GM19452 (cell line): Measurements from ENCODE around the gene ACOXL.

Experiments
- ATAC-seq: cut with Tn5 transposase; IDR thresholded peaks from one replicate; pipeline ENCODE4 v1.9.1; 2021; ENCODE audit not compliant: unreplicated experiment

ACOXL gene

DNA sequence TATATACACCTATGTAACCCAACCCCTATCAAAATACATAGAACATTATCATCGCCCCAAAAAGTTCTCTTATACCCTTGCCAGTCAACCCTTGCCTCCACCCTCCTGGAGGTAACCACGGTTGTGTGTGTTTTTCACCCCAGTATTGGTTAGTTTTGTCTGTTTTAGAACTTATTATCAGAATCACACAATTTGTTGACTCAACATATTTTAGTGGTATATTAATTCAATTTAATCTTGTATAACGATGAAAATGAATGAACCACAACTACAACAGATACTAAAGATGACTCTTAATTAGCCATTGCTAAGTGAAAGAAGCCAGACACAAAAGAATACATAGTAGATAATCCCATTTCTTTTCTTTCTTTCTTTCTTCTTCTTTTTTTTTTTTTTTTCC, 19.3 kb downstream of the ACOXL start:
- no peak for ATAC-seq

DNA sequence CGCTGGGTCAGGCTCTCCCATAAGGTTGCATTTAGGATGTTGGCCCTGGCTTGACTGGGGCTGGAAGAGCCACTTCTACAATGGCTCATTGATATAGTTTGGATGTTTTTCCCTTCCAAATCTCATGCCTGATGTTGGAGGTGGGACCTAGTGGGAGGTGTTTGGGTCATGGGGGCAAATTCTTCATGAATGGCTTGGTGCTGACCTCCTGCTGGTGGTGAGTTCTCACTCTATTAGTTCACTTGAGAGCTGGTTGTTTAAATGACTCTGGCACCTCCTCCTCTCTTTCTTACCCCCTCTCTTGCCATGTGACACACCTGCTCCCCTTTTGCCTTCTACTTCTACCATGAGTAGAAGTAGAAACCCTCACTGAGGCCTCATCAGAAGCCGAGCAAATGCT, 20.5 kb downstream of the ACOXL start:
- no peak for ATAC-seq

DNA sequence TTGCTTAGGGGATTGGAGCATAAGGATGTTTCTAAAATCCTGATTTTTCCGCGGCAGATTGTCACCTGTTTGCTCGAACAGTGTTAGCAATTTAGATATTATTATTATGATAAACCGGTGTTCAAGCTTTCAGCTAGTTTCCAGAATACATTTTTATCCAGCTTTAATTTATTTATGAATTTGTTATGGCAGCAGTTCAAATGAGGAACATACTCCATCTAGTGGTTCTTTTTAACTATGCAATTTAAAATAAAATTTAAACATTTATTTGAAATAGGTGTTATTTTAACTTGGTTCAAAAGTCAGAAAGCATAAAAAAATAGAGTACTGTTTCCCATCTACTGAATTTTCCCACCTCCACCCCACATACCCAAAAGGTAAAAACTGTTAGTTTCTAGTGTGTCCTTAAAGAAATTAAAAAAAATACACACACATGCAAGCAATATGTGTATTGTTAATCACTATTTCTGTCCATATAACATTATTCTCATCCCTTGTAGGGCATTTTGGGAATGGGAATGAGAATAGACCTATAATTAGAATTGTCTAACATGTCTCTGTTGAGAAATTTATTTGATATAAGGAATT, 23.2 kb downstream of the ACOXL start:
- ATAC-seq = no peak

- ATAC-seq = no peak
These were observed 27.0 kb downstream of the ACOXL start for GRCh38 chr2:110759411-110759810.

GRCh38 chr2:110764931-110765330, 32.6 kb downstream of the ACOXL start:
- ATAC-seq = no peak

DNA sequence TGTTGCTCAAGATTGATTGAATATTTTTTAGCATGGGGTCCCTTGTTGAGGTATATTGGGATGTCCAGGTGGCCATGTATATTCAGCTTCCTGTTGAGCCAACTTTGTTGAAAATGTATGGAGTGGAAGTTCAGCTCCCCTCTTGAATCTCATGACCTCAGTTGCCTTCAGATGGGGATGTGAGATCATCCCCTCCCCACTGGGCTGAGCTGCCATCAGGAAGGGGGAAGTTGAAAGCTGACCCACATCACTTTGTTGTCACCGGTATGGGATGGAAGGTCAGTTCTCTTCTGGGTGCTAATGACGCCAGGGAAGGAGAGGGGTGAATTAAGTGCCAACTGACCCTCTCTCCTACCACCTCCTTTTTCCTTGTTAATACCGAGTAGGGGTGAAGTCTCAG, 33.9 kb downstream of the ACOXL start:
- no peak for ATAC-seq

- no peak for ATAC-seq
These were observed 36.2 kb downstream of the ACOXL start for GRCh38 chr2:110768591-110768990.

GRCh38 chr2:110770404-110770958, 38.1 kb downstream of the ACOXL start:
- no peak for ATAC-seq

DNA sequence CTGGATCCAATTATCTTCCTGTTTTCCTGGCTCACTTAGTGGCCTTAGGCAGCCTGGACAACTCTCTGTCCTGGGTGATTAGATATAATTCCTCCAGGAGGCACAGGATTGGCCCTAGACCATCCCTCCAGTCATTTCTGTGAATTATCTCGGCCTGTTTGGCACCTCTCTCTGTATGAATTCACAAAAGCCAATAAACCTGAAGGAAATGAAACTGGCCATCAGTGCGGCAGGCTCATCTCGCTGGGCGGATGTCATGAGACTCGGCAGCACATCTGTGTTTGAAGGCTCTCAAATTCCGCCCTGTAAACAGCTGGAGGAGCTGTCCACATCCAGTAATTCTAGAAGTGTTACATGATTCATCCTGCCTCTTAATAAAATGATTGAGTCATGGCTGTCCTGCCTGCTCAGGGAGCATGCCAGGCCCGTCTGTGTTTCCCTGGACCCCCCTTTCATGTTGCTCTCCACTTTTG, 38.6 kb downstream of the ACOXL start:
- no peak for ATAC-seq

DNA sequence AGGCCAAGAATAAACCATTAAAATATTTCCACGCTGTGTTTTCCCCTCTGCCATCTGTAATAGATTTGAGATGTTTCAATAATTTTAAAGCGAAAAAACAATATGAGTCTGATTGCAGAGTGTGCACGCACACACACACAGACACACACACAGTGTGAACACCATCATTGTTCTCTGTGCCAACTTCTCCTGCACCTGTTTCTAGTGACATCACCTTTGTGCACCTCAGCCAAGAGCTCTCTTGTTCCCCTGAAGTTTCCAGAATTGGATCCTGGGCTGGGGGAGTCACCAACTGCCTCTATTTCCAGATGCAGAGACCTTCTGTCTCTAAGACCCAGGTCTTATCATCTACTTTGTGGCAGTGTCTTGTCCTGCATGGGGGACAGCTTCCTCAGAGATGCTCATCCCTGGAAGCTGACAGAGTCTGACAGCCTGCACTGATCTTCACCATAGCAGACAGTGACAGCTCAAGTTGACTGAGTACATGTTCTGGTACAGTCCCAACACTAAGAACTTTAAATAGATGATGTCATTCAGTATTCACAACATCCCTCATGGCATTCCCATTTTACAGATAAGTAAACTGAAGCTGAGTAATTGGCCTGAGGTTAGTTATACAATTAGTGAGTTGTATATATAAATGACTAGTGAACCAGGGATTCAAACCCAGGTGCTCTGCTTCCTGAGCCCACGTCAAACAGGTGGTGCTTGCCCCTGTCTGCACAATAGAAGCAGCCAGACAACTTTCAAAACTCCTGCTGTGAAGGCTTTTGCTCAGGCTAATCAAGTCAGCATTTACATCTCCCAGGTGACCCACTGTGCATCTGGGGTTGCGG, 39.4 kb downstream of the ACOXL start:
- ATAC-seq = no peak

- ATAC-seq = no peak
These were observed 40.0 kb downstream of the ACOXL start for GRCh38 chr2:110772383-110772755.

GRCh38 chr2:110773401-110773921, 41.1 kb downstream of the ACOXL start:
- ATAC-seq = no peak

DNA sequence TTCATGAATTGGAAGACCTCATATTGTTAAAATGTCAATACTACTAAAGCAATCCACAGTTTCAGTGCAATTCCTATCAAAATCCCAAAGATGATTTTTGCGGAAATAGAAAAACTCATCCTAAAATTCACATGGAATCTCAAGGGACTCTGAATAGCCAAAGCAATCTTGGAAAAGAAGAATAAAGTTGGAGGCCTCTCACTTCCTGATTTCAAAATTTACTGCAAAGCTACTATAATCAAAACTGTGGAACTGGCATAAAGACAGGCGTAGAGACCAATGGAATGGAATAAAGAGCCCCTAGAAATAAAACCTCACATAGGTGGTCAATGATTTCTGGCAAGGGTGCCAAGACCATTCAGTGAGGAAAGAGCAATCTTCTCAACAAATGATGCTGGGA, 42.3 kb downstream of the ACOXL start:
- no peak for ATAC-seq

DNA sequence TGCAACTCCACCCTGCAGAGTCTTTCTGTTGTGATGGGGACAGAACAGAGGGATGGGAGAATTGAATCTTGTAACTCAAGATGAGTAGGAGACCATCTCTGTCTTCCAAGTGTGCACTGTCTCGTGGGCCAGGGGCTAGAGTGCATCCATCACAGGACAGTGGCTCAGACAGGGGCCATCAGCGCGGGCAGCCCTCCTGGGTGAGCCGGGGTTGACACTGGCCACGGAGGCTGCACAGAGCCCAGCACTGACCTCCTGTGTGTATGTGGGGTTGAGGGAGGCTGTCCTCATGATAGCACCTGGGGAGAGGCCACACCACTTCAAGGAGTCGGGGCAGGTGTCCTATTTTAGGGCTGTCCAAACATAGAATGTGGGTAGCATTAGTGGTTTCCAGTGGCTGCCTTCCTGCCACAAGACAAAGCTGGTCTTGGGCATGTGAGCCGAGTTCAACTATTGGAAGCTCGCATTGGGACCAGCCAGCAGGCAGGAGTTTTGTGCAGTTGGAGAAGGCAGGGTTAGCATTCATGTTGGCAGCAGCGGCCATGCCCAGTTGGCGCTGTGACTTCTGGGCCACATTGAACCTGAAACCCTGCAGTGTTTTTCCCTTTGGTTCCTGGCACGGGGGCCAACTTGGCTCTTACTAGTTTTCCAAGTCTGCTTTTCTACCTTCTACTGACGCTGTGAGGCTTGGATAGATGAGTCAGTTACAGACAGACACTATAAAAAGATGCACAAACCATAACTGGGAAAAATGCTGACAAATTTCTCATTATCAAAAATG, 45.3 kb downstream of the ACOXL start:
- no peak for ATAC-seq

DNA sequence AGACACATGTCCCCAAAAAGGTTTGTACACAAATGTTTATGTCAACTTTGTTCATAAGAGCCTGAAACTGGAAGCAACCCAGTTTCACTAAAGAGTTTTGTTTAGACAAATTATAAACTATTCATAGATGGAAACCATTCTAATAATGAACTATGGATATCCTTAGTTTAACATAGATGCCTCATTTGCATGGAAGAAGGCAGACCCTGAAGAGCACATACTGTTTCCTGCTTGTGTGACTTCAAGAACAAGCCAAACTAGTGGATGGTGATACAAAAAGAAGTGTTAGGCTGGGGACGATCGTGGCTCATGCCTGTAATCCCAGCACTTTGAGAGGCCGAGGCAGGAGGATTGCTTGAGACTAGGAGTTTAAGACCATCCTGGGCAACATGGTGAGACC, 48.1 kb downstream of the ACOXL start:
- no peak for ATAC-seq

GRCh38 chr2:110783196-110783873, 51.0 kb downstream of the ACOXL start:
- no peak for ATAC-seq

GRCh38 chr2:110784047-110784631, 51.8 kb downstream of the ACOXL start:
- ATAC-seq = no peak

DNA sequence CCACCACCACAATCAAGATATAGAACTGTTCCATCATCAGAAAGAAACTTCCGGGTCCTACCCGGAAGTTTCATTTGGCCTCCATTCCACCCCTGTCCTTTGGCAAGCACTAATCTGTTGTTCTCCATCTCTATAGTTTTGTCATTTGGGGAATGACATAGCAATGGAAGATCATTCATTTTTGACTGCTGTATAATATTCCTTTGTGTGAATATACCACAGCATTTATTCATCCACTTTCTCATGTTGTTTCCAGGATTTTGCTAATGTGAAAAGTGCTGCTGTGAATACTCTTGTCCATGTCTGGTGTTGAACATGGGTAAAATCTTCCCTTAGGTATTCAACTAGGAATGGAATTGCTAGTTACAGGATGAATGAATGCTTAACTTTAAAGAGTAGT, 53.1 kb downstream of the ACOXL start:
- no peak for ATAC-seq

DNA sequence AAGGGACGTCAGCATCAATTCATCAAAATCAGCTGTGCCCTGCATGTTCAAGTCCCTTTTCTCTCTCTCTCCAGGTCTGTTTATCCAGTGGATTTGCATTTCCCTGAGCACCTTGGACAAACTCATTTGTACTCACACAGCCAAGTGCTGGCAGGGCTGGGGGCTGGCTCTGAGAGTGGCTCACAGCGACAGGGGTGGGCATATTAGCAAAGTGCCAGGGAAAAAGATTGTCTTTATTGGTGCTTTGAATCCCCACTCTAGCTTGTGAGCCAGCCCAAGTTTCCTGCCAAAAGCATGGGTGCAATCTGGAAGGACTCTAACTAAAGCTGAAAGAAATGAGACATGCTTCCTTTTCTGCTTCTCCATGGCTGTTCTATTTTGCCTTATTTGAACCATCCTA, 56.6 kb downstream of the ACOXL start:
- no peak for ATAC-seq

DNA sequence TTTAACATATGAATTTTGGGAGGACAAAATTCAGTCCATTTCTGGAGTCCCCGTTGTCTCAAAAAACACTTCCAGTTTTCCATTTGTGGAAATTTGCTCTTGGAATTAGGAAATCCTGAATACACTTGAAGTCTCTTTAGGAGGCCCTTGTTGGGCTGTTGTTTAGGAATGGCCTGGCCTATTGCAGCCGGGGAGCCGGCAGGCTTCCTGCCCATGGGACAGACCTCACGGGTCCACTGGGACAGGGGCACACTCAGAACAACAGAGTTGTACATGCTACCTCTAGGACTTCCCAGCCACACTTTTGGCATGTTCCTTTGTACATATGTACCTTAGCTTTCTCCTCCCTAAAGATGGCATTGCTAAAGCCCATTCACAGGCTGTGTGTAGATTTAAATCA, 57.3 kb downstream of the ACOXL start:
- ATAC-seq = no peak
